H9 (cell line): ENCODE data around the gene SENP8. TPM values are rescaled to one million over a fixed set of nuclear protein-coding genes. Genes with fewer than 3 reads are reported as not detected.

Experiments
- DNase-seq: peaks from one replicate; pipeline ENCODE4 v3.0.0-alpha.2; 2017
- H2AFZ ChIP-seq: one replicate; pipeline ENCODE4 v1.6.1; 2013; ENCODE audit warnings: mild to moderate bottlenecking, low read length, control low read depth, moderate library complexity
- H2AK5ac ChIP-seq: 2 replicates; pipeline ENCODE4 v1.6.1; 2013; ENCODE audit warnings: low read length, control low read depth, mixed read lengths; ENCODE audit not compliant: insufficient read length
- H2BK120ac ChIP-seq: one replicate; pipeline ENCODE4 v1.6.1; 2013; ENCODE audit warnings: low read depth, mild to moderate bottlenecking, low read length, control low read depth, inconsistent platforms; ENCODE audit not compliant: poor library complexity, severe bottlenecking
- H2BK12ac ChIP-seq: 2 replicates; pipeline ENCODE4 v1.6.1; 2013; ENCODE audit warnings: low read length, control low read depth, mixed read lengths, low read depth; ENCODE audit not compliant: insufficient read length
- H2BK15ac ChIP-seq: 2 replicates; pipeline ENCODE4 v1.6.1; 2013; ENCODE audit warnings: low read depth, low read length, control low read depth
- H2BK20ac ChIP-seq: one replicate; pipeline ENCODE4 v1.6.1; 2013; ENCODE audit warnings: low read depth, mild to moderate bottlenecking, low read length, control low read depth, inconsistent platforms; ENCODE audit not compliant: poor library complexity, severe bottlenecking
- H2BK5ac ChIP-seq: 2 replicates; pipeline ENCODE4 v1.6.1; 2013; ENCODE audit warnings: low read length, control low read depth, mixed read lengths; ENCODE audit not compliant: insufficient read length
- H3K14ac ChIP-seq: 2 replicates; pipeline ENCODE4 v1.6.1; 2013; ENCODE audit warnings: low read length, control low read depth; ENCODE audit not compliant: insufficient read depth
- H3K18ac ChIP-seq: 2 replicates; pipeline ENCODE4 v1.6.1; 2013; ENCODE audit warnings: low read depth, mild to moderate bottlenecking, mixed read lengths, low read length, control low read depth; ENCODE audit not compliant: insufficient read length
- H3K23ac ChIP-seq: 2 replicates; pipeline ENCODE4 v1.6.1; 2013; ENCODE audit warnings: low read length, control low read depth, mixed read lengths, low read depth; ENCODE audit not compliant: insufficient read length
- H3K23me2 ChIP-seq: 2 replicates; pipeline ENCODE4 v1.6.1; 2013; ENCODE audit warnings: low read depth, mild to moderate bottlenecking, mixed read lengths, low read length, control low read depth; ENCODE audit not compliant: insufficient read length, poor library complexity, severe bottlenecking
- H3K27ac ChIP-seq: 2 replicates; pipeline ENCODE4 v1.5.1; 2013; ENCODE audit warnings: low read length, control low read depth, mixed read lengths, low read depth; ENCODE audit not compliant: insufficient read length
- H3K27me3 ChIP-seq: 2 replicates; pipeline ENCODE4 v1.6.1; 2013; ENCODE audit warnings: low read length, control low read depth, inconsistent platforms; ENCODE audit not compliant: insufficient read depth
- H3K4ac ChIP-seq: 2 replicates; pipeline ENCODE4 v1.6.1; 2013; ENCODE audit warnings: low read depth, mild to moderate bottlenecking, control low read depth, inconsistent platforms, low read length, moderate library complexity
- H3K4me1 ChIP-seq: 2 replicates; pipeline ENCODE4 v1.6.1; 2013; ENCODE audit warnings: low read length, control low read depth, inconsistent platforms; ENCODE audit not compliant: insufficient read depth
- H3K4me2 ChIP-seq: 2 replicates; pipeline ENCODE4 v1.6.1; 2013; ENCODE audit warnings: low read length, control low read depth, mixed read lengths; ENCODE audit not compliant: insufficient read length, insufficient read depth
- H3K56ac ChIP-seq: 2 replicates; pipeline ENCODE4 v1.6.1; 2013; ENCODE audit warnings: low read depth, mild to moderate bottlenecking, mixed read lengths, low read length, control low read depth; ENCODE audit not compliant: insufficient read length
- H3K79me1 ChIP-seq: 2 replicates; pipeline ENCODE4 v1.6.1; 2013; ENCODE audit warnings: low read depth, mild to moderate bottlenecking, moderate library complexity, low read length, control low read depth, inconsistent platforms; ENCODE audit not compliant: insufficient read depth, poor library complexity, severe bottlenecking
- H3K79me2 ChIP-seq: 2 replicates; pipeline ENCODE4 v1.6.1; 2013; ENCODE audit warnings: low read length, control low read depth, inconsistent platforms; ENCODE audit not compliant: insufficient read depth
- H3K9ac ChIP-seq: 2 replicates; pipeline ENCODE4 v1.6.1; 2013; ENCODE audit warnings: low read length, control low read depth, mixed read lengths; ENCODE audit not compliant: insufficient read length; ENCODE audit errors: extremely low read depth
- H3K9me3 ChIP-seq: one replicate; pipeline ENCODE4 v1.6.1; 2013; ENCODE audit warnings: low read depth, low read length, inconsistent platforms; ENCODE audit not compliant: control insufficient read depth
- H3T11ph ChIP-seq: one replicate; pipeline ENCODE4 v1.6.1; 2013; ENCODE audit warnings: mild to moderate bottlenecking, low read length, control low read depth, inconsistent platforms
- H4K20me1 ChIP-seq: one replicate; pipeline ENCODE4 v1.6.1; 2013; ENCODE audit not compliant: control insufficient read depth, insufficient read length, insufficient read depth
- H4K5ac ChIP-seq: 2 replicates; pipeline ENCODE4 v1.6.1; 2013; ENCODE audit warnings: low read depth, mild to moderate bottlenecking, mixed read lengths, low read length, control low read depth; ENCODE audit not compliant: insufficient read length
- H4K8ac ChIP-seq: replicated peaks from 2 replicates; pipeline ENCODE4 v1.6.1; 2013; ENCODE audit warnings: low read length, control low read depth, mixed read lengths, low read depth; ENCODE audit not compliant: insufficient read length
- H4K91ac ChIP-seq: 2 replicates; pipeline ENCODE4 v1.6.1; 2013; ENCODE audit warnings: low read depth, mild to moderate bottlenecking, moderate library complexity, mixed read lengths, low read length, control low read depth; ENCODE audit not compliant: insufficient read length
- H3K27ac Mint-ChIP-seq, 3 experiments: 2 replicates in 2 of 3; 3 replicates in 1 of 3; pipeline ENCODE4 v1.8.0; 2020 to 2021; ENCODE audit warnings: mixed read lengths in 3 of 3, mild to moderate bottlenecking in 1 of 3, moderate library complexity in 1 of 3
- H3K27me3 Mint-ChIP-seq: 2 replicates; pipeline ENCODE4 v1.8.0; 2021; ENCODE audit warnings: low read depth, mild to moderate bottlenecking, moderate library complexity, mixed read lengths
- H3K36me3 Mint-ChIP-seq, 3 experiments: 2 replicates in 2 of 3; 3 replicates in 1 of 3; pipeline ENCODE4 v1.8.0; 2020 to 2021; ENCODE audit warnings: low read depth in 3 of 3, mixed read lengths in 3 of 3; ENCODE audit not compliant: insufficient read depth in 1 of 3
- H3K4me1 Mint-ChIP-seq, 2 experiments: 2 replicates each; pipeline ENCODE4 v1.8.0; 2020; ENCODE audit warnings: mixed read lengths in 2 of 2
- H3K4me3 Mint-ChIP-seq, 2 experiments: 2 replicates in 1 of 2; 3 replicates in 1 of 2; pipeline ENCODE4 v1.8.0; 2020 to 2021; ENCODE audit warnings: mild to moderate bottlenecking in 2 of 2, mixed read lengths in 2 of 2, moderate library complexity in 1 of 2
- H3K9me3 Mint-ChIP-seq, 2 experiments: 2 replicates in 1 of 2; 3 replicates in 1 of 2; pipeline ENCODE4 v1.8.0; 2020; ENCODE audit warnings: mild to moderate bottlenecking in 2 of 2, mixed read lengths in 2 of 2, moderate library complexity in 1 of 2
- WGBS: extraction: QIAGEN DNeasy Blood & Tissue Kit; methylation state at CpG from one replicate; pipeline ENCODE4 v1.1.7; 2013; ENCODE audit warnings: missing lambda C conversion rate, low lambda C conversion rate, mixed read lengths; ENCODE audit not compliant: insufficient read length; ENCODE audit errors: extremely low coverage; 5-methylcytosine and 5-hydroxymethylcytosine counted together
- long read RNA-seq: library from polyadenylated mRNA; unstranded; transcript quantifications from one replicate; pipeline ENCODE4 v2.0.0, GENCODE V29; 2020
- total RNA-seq: library from RNA; stranded (reverse); gene quantifications from 2 replicates; pipeline ENCODE4 v1.2.1, GENCODE V29; 2021
- TF ChIP-seq, protein P1 (sequence below): fragments of 200-600 bp; sonication (generic); conservative IDR thresholded peaks from 3 replicates; pipeline ENCODE4 v1.8.0; 2021; ENCODE audit warnings: antibody characterized with exemption, mild to moderate bottlenecking

Gene SENP8
- 4.8 and 4.9 TPM in 2 replicates for total RNA-seq
- long read RNA-seq, full-length matches to known transcripts, result 33 of 34 reads
- long read RNA-seq, partial matches to known transcripts, result 0 of 34 reads
- long read RNA-seq, other reads (novel, unspliced or antisense), result 1 of 34 reads

- H4K5ac ChIP-seq, result peak within 1 kb of the TSS; percentile 54
- no peak within 1 kb of the TSS for H2BK5ac ChIP-seq
- H3K9me3 Mint-ChIP-seq, result no peaks in the 10 kb centered on the region
- H3K27ac Mint-ChIP-seq, result peak within 1 kb of the TSS; percentile 99
- peaks cover 13% of the 10 kb centered on the region for H3K23me2 ChIP-seq
- TF ChIP-seq, protein P1, sequence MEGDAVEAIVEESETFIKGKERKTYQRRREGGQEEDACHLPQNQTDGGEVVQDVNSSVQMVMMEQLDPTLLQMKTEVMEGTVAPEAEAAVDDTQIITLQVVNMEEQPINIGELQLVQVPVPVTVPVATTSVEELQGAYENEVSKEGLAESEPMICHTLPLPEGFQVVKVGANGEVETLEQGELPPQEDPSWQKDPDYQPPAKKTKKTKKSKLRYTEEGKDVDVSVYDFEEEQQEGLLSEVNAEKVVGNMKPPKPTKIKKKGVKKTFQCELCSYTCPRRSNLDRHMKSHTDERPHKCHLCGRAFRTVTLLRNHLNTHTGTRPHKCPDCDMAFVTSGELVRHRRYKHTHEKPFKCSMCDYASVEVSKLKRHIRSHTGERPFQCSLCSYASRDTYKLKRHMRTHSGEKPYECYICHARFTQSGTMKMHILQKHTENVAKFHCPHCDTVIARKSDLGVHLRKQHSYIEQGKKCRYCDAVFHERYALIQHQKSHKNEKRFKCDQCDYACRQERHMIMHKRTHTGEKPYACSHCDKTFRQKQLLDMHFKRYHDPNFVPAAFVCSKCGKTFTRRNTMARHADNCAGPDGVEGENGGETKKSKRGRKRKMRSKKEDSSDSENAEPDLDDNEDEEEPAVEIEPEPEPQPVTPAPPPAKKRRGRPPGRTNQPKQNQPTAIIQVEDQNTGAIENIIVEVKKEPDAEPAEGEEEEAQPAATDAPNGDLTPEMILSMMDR, result no peak
- no peak within 1 kb of the TSS for H2BK20ac ChIP-seq
- H3K27me3 Mint-ChIP-seq, result no peaks in the 10 kb centered on the region
- peak within 1 kb of the TSS; percentile 95 for H3K9ac ChIP-seq
- no CpG with 5 or more reads among the region's 69 CpGs for WGBS
- DNase-seq, result peak; percentile 98
- H3K27me3 ChIP-seq, result no peaks in the 10 kb centered on the region
- H3K9me3 ChIP-seq, result no peaks in the 10 kb centered on the region
- H3T11ph ChIP-seq, result no peak within 1 kb of the TSS
- no peak within 1 kb of the TSS for H2BK12ac ChIP-seq
- no peak within 1 kb of the TSS for H3K23ac ChIP-seq
- H3K79me2 ChIP-seq, result 0 out of 2 replicates have a peak, but pooled peaks cover 2% of the 10 kb centered on the region
- H4K20me1 ChIP-seq, result peaks cover 3% of the 10 kb centered on the region
- H3K4ac ChIP-seq, result no peak within 1 kb of the TSS
- no peak within 1 kb of the TSS for H2BK120ac ChIP-seq
- H3K36me3 Mint-ChIP-seq, result no peaks in the 10 kb centered on the region
- H3K4me2 ChIP-seq, result peak within 1 kb of the TSS; percentile 97
- peaks cover 2% of the 10 kb centered on the region; the same call in 1 of the 2 replicates for H3K4me1 ChIP-seq
- peak within 1 kb of the TSS; percentile 67 for H3K27ac ChIP-seq
- no peak within 1 kb of the TSS for H4K8ac ChIP-seq
- peak within 1 kb of the TSS; percentile 98 for H3K4me3 Mint-ChIP-seq
- H2AK5ac ChIP-seq, result no peak within 1 kb of the TSS
- peak within 1 kb of the TSS; percentile 98 for H3K18ac ChIP-seq
- H4K91ac ChIP-seq, result no peak within 1 kb of the TSS
- H2AFZ ChIP-seq, result peak within 1 kb of the TSS; percentile 69
- no peaks in the 10 kb centered on the region for H3K79me1 ChIP-seq
- H2BK15ac ChIP-seq, result no peak within 1 kb of the TSS; the same call in 1 of the 2 replicates
- H3K14ac ChIP-seq, result peak within 1 kb of the TSS; percentile 99
- H3K56ac ChIP-seq, result no peak within 1 kb of the TSS
- peaks cover 28 to 30% of the 10 kb centered on the region in 2 experiments for H3K4me1 Mint-ChIP-seq
Observed at GRCh38 chr15:72118017-72118978, at the start of gene SENP8, which contains the start of gene MYO9A. Gene SENP8, plus strand, starts transcription at chr15:72118403. Its CDS starts 21,221 bp downstream, at chr15:72139624. Gene MYO9A, minus strand, starts transcription at chr15:72118150. Its CDS starts 71,587 bp downstream, at chr15:72046563.
